GM12878 (cell line): ENCODE data around the gene PADI3. TPM values are rescaled to one million over a fixed set of nuclear protein-coding genes. Genes with fewer than 3 reads are reported as not detected.

Experiments used
- ATAC-seq: fragments of 200-7000 bp; cut with Tn5 transposase; 3 replicates; pipeline ENCODE4 v1.9.1; 2020; ENCODE audit warnings: mild to moderate bottlenecking, moderate library complexity
- BruUV-seq: library from RNA; stranded (reverse); fragments of 400-500 nt; replicated peaks from 2 replicates; lab custom pipeline; 2021; lab: Mats Ljungman, UMichigan
- CTCF ChIA-PET: fragments of 300-600 bp; sonication (Branson Sonifier 250); formaldehyde crosslinking; extraction: SDS; loops from one replicate; lab custom pipeline; 2021; ENCODE audit warnings: inconsistent platforms; lab: Yijun Ruan, JAX
- POLR2A ChIA-PET: fragments of 350-600 bp; formaldehyde crosslinking; extraction: SDS; loops from one replicate; lab custom pipeline; 2021; ENCODE audit warnings: inconsistent platforms; lab: Charles Lee
- RAD21 ChIA-PET: fragments of 300-600 bp; sonication (Branson Sonifier 250); formaldehyde crosslinking; loops from one replicate; lab custom pipeline; 2023; ENCODE audit warnings: antibody characterized with exemption; ENCODE audit not compliant: unreplicated experiment; lab: Charles Lee
- SMC1A ChIA-PET: fragments of 300-600 bp; sonication (Branson Sonifier 250); formaldehyde crosslinking; loops from one replicate; lab custom pipeline; 2023; ENCODE audit not compliant: unreplicated experiment, uncharacterized antibody; lab: Charles Lee
- DNase-seq: peaks from one replicate; pipeline ENCODE4 v3.0.0-alpha.2; 2011; ENCODE audit warnings: low read depth, low spot score
- FAIRE-seq: peaks from 3 replicates; lab custom pipeline; 2011; peaks lifted over from hg19 to GRCh38; lab: Jason Lieb, UNC
- H2AFZ ChIP-seq: 2 replicates; pipeline ENCODE4 v1.6.0; 2011; ENCODE audit warnings: low read depth, low read length, control low read depth; ENCODE audit not compliant: control insufficient read depth
- H3K27ac ChIP-seq: 2 replicates; pipeline ENCODE4 v1.5.1; 2011; ENCODE audit warnings: control low read depth; ENCODE audit not compliant: control insufficient read depth, insufficient read depth
- H3K27me3 ChIP-seq, 2 experiments: replicated peaks in 1 of 2; 2 replicates each; pipeline versions ENCODE4 v1.6.0 to v1.6.1; 2011; ENCODE audit warnings: low read length in 1 of 2; ENCODE audit not compliant: control insufficient read depth in 2 of 2, insufficient read depth in 2 of 2
- H3K36me3 ChIP-seq, 2 experiments: 2 replicates each; pipeline ENCODE4 v1.5.1; 2011; ENCODE audit warnings: low read length in 1 of 2; ENCODE audit not compliant: control insufficient read depth in 2 of 2, insufficient read depth in 2 of 2
- H3K4me1 ChIP-seq: 2 replicates; pipeline ENCODE4 v1.6.1; 2011; ENCODE audit warnings: mild to moderate bottlenecking, low read length, moderate library complexity, mixed read lengths; ENCODE audit not compliant: control insufficient read depth, insufficient read depth
- H3K4me2 ChIP-seq: 2 replicates; pipeline ENCODE4 v1.6.0; 2011; ENCODE audit warnings: control low read depth; ENCODE audit not compliant: control insufficient read depth, insufficient read depth
- H3K4me3 ChIP-seq: fragments of 200-600 bp; sonication (generic); 2 replicates; pipeline ENCODE4 v1.5.1; 2016
- H3K79me2 ChIP-seq: 2 replicates; pipeline ENCODE4 v1.6.0; 2011; ENCODE audit warnings: low read length; ENCODE audit not compliant: control insufficient read depth, insufficient read depth
- H3K9ac ChIP-seq: 2 replicates; pipeline ENCODE4 v1.8.0; 2011; ENCODE audit warnings: low read length, control low read depth, mixed read lengths; ENCODE audit not compliant: control insufficient read depth, insufficient read depth
- H3K9me3 ChIP-seq: replicated peaks from 3 replicates; pipeline ENCODE4 v1.5.1; 2011; ENCODE audit warnings: mild to moderate bottlenecking, low read length; ENCODE audit not compliant: control insufficient read depth, insufficient read depth
- H4K20me1 ChIP-seq: 2 replicates; pipeline ENCODE4 v1.6.0; 2011; ENCODE audit not compliant: control insufficient read depth, insufficient read depth
- EED ChIP-seq: sonication (generic); IDR thresholded peaks from 2 replicates; pipeline ENCODE4 v1.6.1; 2016; ENCODE audit warnings: antibody characterized with exemption, low read depth
- POLR2A ChIP-seq: IDR thresholded peaks from 2 replicates; pipeline ENCODE4 v1.6.1; 2011; ENCODE audit warnings: low read depth, mild to moderate bottlenecking, low read length
- WGBS: methylation state at CpG from one replicate; pipeline ENCODE4 v1.1.6; 2016; ENCODE audit warnings: low lambda C conversion rate; ENCODE audit not compliant: insufficient replicate concordance, insufficient coverage; ENCODE audit errors: missing lambda C conversion rate; 5-methylcytosine and 5-hydroxymethylcytosine counted together
- in situ Hi-C: fragments of 300-500 bp; cut with MboI; formaldehyde crosslinking; loops from 9 replicates; pipeline ENCODE4 v1.14.3; 2018; ENCODE audit warnings: mixed read lengths
- intact Hi-C: fragments of 100-400 bp; cut with micrococcal nuclease; formaldehyde crosslinking; loops from one replicate; pipeline ENCODE4 v1.14.2; 2022; ENCODE audit not compliant: unreplicated experiment
- polyA plus RNA-seq, 11 experiments: library from polyadenylated mRNA; depleted of rRNA in 4 of 11; unstranded in 6 of 11; stranded (reverse) in 5 of 11; fragments of >200 nt; fragmentation: Nextera tagmentation in 4 of 11; fragmentation: Illumina TruSeq in 1 of 11; extraction: Ambion mirVana in 4 of 11; extraction: Trizol in 1 of 11; gene quantifications; 1 replicate in 1 of 11; 2 replicates in 10 of 11; pipeline versions ENCODE4 v1.2.1 to v1.2.3, GENCODE V29; 2011 to 2016; ENCODE audit warnings: inconsistent platforms in 2 of 11, missing spikeins in 2 of 11, low read depth in 1 of 11
- total RNA-seq, 4 experiments: library from RNA; depleted of rRNA in 3 of 4; stranded (reverse); fragments of >200 nt in 3 of 4; fragmentation: Illumina TruSeq in 1 of 4; extraction: Trizol in 1 of 4; gene quantifications; 2 replicates each; pipeline versions ENCODE4 v1.2.1 to v1.2.3, GENCODE V29; 2013 to 2021
- TF ChIP-seq, protein P1 (sequence below), 3 experiments: IDR thresholded peaks in 2 of 3; conservative IDR thresholded peaks in 1 of 3; 2 replicates each; pipeline ENCODE4 v1.5.1; 2011; ENCODE audit warnings: low read depth in 3 of 3, low read length in 3 of 3, mild to moderate bottlenecking in 3 of 3, control low read depth in 2 of 3, moderate library complexity in 2 of 3, inconsistent platforms in 1 of 3, mixed read lengths in 1 of 3; ENCODE audit not compliant: control insufficient read depth in 2 of 3, insufficient read depth in 1 of 3; ENCODE audit errors: extremely low read depth in 1 of 3

Gene PADI3
- total and polyA plus RNA-seq, 10 of the 15 experiments (the other 5 are each of a cell fraction or from before 2014, with no cell fraction given): 0.01 TPM; not detected in 9

DNA sequence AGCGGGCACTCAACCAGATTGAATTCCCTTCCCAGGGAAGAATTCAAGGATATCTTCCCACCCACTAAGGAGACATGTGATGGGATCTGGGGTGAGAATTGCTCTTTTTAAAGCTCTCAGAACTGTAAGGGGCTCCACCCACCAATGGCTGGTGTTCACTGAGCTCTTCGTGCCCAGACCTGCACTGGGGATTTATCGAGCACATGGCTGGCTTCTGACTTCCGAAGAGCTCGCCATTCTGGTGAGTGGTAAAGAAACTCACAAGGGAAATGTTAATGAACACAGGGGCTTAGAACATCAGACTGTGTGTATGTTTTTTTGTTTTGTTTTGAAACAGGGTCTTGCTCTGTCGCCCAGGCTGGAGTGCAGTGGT is 9.8 kb downstream of the PADI3 start (continued):
- TF ChIP-seq, protein P1, sequence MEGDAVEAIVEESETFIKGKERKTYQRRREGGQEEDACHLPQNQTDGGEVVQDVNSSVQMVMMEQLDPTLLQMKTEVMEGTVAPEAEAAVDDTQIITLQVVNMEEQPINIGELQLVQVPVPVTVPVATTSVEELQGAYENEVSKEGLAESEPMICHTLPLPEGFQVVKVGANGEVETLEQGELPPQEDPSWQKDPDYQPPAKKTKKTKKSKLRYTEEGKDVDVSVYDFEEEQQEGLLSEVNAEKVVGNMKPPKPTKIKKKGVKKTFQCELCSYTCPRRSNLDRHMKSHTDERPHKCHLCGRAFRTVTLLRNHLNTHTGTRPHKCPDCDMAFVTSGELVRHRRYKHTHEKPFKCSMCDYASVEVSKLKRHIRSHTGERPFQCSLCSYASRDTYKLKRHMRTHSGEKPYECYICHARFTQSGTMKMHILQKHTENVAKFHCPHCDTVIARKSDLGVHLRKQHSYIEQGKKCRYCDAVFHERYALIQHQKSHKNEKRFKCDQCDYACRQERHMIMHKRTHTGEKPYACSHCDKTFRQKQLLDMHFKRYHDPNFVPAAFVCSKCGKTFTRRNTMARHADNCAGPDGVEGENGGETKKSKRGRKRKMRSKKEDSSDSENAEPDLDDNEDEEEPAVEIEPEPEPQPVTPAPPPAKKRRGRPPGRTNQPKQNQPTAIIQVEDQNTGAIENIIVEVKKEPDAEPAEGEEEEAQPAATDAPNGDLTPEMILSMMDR (IDR thresholded peaks at IDR 0.05 in 2 of 3, conservative IDR thresholded peaks at IDR 0.05 in 1 of 3; ENCODE audit: control insufficient read depth in 2 of 3, extremely low read depth in 1 of 3, insufficient read depth in 1 of 3, low read depth in 3 of 3, low read length in 3 of 3): no peak

DNA sequence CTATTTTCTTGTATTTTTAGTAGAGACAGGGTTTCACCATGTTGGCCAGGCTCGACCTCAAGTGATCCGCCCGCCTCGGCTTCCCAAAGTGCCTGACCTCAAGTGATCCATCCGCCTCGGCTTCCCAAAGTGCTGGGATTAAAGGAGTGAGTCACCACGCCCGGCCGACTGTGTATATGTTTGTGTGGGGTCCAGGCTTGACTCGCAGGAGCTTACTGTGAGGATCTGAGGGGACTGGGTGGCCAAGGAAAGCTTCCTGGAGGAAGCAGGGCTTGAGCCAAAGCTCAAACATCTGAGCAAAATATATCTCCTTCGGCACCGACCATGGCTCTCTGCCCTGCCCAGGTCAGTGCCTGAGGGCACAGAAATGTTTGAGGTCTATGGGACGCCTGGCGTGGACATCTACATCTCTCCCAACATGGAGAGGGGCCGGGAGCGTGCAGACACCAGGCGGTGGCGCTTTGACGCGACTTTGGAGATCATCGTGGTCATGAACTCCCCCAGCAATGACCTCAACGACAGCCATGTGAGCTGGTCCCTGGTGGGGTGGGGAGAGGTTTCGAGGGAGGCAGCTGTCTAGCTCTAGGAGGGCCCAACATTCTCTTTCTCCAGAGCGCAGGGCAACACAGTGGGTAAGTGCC is 10.5 kb downstream of the PADI3 start:
- Histone ChIP-seq H3K9me3 (no peaks in the 10 kb centered on the region), H3K27me3 (no peaks in the 10 kb centered on the region), H2AFZ (no peak overlapping the region), H3K27ac (no peak overlapping the region), H3K36me3 (no peaks in the 10 kb centered on the region), H4K20me1 (no peaks in the 10 kb centered on the region), H3K9ac (no peak overlapping the region), H3K4me2 (no peak overlapping the region), H3K79me2 (no peaks in the 10 kb centered on the region), H3K4me1 (no peaks in the 10 kb centered on the region), H3K4me3 (no peak overlapping the region)
- in situ Hi-C loops: no loop called here
- WGBS: 49% methylated on average over 24 of the region's 24 CpGs
- intact Hi-C loops: no loop called here
- DNase-seq: no peak
- TF ChIP-seq POLR2A: no peak
- ChIA-PET SMC1A (no interaction called here), RAD21 (no interaction called here), CTCF (interaction anchor here (1.8 kb wide), 1 partner anchor 134 kb away, joined by 6 read pairs; no protein-coding TSS in a partner anchor), POLR2A (interaction anchor here (0.6 kb wide), 1 partner anchor 11 kb away, joined by 3 read pairs; the partner anchor contains the start of gene PADI3)
- BruUV-seq: no TSS peak
- no peak for FAIRE-seq
- no peak for ATAC-seq

DNA sequence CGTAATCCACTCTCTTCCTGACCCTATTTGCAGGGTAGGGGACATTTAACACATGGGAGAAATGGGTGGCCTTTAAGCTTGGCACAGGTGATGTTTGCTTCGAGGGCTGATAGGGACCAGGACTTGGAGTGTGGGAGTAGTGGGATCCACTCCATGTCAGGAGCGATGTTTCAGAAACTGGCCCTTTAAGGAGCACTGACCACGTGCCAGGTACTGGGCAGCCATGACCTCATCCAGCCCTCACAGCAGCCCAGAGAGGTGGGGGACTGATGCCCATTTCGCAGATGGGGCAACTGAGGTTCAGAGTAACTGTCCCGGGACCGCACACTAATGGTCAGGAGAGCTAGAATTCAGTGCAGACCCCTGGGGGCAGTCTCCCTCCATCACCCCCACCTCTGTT is 11.4 kb downstream of the PADI3 start:
- Histone ChIP-seq H3K4me1 (no peaks in the 10 kb centered on the region), H3K9ac (no peak overlapping the region), H3K36me3 (no peaks in the 10 kb centered on the region), H3K79me2 (no peaks in the 10 kb centered on the region), H3K4me3 (no peak overlapping the region), H3K27me3 (no peaks in the 10 kb centered on the region), H3K9me3 (no peaks in the 10 kb centered on the region), H3K27ac (no peak overlapping the region), H3K4me2 (no peak overlapping the region), H2AFZ (no peak overlapping the region), H4K20me1 (no peaks in the 10 kb centered on the region)
- in situ Hi-C loops (no loop called here), intact Hi-C loops (no loop called here)
- WGBS: 43% methylated on average over 7 of the region's 7 CpGs
- no peak for FAIRE-seq
- ChIA-PET CTCF (interaction anchor here (0.6 kb wide), 1 partner anchor 129 kb away, joined by 5 read pairs; no protein-coding TSS in a partner anchor), POLR2A (no interaction called here), RAD21 (no interaction called here), SMC1A (no interaction called here)
- no TSS peak for BruUV-seq
- TF ChIP-seq EED: no peak
- no peak for ATAC-seq
- DNase-seq: no peak
